GM19467 (cell line): Measurements from ENCODE around the gene ATG7.

Source experiments
- ATAC-seq: cut with Tn5 transposase; IDR thresholded peaks from one replicate; pipeline ENCODE4 v1.9.1; 2021; ENCODE audit warnings: mild to moderate bottlenecking, moderate library complexity; ENCODE audit not compliant: unreplicated experiment

Gene ATG7

DNA sequence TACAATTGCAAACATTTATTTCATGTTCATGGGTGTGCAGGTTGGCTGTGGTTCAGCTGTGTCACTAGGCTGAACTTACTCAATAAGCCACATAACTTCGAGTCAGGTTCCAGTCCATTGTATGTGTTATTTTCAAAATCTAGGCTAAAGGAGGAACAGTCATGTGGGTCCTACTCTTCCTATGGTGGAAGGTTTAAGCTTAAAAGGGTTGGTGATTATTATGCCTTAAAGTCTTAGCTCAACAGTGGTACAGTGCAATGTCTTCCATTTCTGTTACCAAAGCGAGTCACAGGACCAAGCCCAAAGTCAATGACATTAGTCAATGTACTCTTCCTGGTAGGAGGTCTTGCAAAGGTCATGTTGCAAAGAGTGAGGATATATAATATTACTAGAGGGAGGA, 78.2 kb downstream of the ATG7 start:
- no peak for ATAC-seq

DNA sequence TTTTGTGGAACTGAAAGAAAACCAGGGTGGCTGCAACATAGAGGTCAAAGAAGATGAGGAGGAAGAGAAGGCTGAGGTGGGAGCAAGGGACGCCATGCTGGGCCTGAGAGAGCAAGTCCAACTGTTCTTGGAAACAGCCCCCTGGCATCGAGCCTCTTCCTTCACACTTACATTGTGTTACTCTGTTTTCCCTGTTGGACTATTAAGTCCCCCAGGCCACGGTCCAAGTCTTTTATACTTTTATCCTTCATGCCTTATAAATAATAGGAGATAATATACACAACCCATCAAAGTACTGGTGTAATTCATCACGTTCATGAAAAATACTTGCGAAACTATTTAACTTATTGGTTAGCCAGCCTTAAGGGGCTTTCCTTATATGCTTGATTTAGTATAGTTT, 79.3 kb downstream of the ATG7 start:
- ATAC-seq, result no peak

DNA sequence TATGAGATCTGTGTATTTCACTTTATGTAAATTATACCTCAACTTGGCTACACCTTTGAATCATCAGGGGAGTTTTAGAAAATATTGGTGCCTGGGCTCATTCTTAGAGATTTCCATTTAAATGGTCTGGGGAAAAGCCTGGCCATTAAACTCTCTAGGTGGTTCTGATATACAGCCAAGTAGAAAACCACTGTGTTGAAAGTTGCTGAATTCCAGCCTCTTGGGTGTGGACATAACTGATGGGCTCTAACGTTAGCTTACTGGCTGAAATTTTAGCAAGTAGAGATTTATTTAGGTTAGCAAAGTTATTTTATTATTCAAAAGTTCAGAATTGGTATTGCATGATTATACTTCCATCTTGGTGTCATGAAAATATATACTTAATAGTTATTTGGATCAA, 84.1 kb downstream of the ATG7 start:
- no peak for ATAC-seq

DNA sequence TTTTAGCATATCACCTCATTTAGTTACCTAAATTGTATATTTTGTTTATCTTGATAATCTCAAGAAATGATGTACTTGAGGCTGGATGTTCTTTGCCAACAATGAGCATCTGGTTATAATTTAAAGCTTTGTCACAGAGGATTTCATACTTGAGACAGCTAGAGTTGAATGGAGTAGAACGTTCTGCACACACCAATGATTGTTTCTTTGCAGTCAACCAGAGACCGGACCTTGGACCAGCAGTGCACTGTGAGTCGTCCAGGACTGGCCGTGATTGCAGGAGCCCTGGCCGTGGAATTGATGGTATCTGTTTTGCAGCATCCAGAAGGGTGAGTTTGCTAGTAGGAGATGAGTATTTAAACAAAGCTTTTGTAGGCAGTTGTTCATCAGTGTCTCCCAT, 90.4 kb downstream of the ATG7 start:
- no peak for ATAC-seq

DNA sequence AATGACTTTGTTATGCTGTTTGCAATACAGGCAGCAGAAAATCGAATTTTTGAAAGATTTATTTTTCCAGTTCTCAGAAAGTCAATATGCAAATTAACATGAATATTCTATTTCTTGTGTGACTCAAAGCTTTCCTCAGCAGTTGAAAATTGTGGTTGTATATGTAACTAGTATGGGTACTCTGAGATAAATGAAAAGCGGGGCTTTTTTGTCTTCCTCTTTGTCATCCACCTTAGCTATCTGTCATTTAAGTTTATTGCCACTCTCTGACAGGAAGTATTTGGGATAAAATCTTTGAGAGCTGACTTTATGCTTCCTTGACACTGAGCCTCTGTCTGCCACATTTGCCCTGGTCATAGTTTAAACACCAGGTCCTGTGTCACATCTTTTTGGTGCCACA, 91.5 kb downstream of the ATG7 start:
- ATAC-seq, result no peak

DNA sequence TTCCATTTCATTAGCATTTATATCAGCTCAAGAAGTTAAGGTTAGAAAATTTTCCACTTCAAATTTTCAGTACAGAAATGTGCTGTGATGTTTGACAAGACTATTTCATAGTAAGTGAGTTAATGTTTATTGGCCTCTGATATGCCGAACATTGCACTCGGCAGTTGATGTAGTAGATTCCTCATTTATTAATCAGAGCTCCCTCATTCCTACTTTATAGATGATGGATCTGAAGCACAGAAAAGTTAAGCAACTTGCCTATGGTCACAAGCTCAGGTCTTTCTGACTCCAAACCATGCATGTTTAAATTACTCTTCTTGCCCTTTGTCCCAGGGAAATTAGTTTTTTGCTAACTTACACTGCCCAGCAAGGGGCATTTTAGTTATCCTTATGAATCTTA, 92.0 kb downstream of the ATG7 start:
- no peak for ATAC-seq

DNA sequence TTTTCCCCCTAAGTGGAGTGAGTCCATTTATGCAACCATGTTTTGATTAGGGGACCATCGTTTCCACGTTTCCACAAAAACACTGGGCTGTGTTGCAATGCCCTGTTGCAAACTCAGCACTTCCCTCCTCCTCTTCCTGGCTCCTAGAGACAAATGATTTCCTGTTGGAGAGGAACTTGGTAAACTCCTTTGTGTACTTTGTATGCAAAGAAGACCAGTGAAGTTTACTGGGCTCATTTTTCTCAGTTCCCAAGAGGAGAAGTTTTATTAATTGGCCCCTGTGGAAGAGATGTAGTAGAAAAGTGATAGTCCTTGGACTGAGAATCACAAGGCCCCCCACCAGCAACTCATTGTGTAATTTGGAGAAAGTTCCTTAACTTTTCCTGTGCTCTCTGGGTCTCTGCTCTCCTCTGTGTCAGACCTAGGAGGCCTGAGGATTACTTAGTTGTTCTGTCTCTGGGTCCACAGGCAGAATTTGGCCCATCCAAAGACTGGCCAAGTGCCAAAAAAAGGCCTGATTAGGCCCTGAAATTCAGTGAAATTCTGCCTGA, 95.0 kb downstream of the ATG7 start:
- ATAC-seq, result no peak

DNA sequence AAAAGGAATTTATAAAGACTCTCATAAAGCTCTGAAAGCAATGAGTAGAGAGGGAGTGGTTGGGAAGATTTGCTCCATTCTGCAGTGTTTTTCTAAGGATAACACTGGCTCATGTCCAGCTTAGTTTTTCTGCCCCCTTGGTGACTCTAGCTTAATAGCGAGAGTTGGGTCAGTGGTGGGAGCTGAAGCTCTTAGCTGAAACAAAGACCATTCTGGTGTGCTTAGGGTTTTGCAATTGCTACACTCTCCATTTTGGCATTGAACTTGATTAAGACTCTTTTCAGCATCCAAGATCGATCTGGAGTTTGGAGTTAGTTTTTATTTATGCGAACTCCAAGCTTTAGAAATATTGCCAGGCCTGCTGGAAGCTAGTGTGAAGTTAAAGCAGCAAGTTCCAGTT, 98.0 kb downstream of the ATG7 start:
- ATAC-seq, result no peak

DNA sequence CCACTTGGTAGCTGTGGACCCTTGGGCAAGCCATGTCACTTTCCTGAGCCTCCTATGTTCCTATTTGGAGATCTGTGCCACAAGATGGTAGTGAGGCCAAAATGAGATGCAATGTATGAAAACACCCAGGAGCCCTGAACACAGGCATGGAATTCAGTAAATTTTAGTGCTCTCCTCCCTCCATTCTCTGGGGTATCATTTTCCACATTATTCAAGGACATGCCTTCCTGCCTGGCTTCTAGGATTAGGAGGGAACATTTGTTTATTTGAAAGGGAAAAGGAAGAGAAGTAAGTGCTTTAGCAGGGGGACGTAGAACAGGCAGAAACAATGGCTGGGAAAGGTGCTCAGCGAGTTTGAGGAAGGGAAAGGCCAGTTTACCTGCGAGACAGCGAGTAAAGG, 98.8 kb downstream of the ATG7 start:
- no peak for ATAC-seq

DNA sequence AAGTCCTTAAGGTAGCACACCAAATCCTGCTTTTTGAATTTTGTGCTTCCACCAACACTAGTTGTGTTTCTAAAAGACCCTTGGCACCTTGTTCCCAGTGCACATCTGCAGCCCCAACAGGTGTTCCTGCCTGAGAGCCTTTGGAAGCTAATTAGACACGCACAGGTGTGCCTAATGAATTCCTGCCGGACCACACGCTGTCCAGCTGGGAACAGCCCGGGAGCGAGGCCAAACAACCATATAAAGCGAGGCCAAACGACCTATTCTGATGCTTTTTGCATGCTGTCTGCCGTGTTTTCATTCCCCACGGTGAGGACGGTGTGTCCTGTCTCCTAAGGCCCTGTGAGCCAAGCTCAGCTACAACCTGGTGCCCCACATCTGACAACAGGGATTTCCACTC, 99.5 kb downstream of the ATG7 start:
- ATAC-seq, result no peak

DNA sequence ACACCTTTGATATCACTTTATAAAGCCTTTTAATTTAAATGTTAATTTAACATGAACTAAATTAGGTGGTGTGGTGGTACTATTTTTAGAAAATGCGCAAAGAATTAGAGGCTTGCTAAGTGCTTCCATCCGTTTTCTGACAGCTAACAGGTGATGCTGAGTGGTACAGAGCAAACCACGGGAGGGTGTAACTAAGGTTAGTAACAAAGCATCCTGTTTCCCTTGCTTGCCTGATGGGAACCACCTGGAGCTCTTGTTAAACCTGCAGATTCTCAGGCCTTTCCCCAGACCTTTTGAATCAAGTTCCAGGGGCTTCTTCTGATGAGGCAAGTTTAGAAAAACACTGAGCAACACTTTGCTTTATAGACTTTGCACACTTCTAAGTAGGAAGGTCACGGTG, 101.0 kb downstream of the ATG7 start:
- no peak for ATAC-seq

DNA sequence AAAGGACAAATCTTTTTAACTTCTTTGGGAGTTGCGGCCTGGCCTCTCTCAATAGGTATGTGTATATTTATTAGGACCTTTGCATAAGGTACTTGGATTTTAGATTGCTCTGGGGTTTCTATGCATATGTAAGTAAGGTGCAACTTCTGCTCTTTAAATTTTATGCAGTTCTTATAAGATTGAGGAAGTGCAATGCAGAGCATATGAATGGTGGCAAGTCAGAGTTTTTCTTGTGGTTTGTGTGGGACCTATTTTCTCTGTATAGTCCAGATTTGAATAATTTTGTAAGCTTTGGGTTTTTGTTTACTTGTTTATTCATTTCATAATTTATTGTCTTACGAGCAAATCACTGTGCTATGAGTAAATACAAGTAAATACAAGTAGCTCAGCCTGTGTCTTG, 101.5 kb downstream of the ATG7 start:
- ATAC-seq, result no peak

DNA sequence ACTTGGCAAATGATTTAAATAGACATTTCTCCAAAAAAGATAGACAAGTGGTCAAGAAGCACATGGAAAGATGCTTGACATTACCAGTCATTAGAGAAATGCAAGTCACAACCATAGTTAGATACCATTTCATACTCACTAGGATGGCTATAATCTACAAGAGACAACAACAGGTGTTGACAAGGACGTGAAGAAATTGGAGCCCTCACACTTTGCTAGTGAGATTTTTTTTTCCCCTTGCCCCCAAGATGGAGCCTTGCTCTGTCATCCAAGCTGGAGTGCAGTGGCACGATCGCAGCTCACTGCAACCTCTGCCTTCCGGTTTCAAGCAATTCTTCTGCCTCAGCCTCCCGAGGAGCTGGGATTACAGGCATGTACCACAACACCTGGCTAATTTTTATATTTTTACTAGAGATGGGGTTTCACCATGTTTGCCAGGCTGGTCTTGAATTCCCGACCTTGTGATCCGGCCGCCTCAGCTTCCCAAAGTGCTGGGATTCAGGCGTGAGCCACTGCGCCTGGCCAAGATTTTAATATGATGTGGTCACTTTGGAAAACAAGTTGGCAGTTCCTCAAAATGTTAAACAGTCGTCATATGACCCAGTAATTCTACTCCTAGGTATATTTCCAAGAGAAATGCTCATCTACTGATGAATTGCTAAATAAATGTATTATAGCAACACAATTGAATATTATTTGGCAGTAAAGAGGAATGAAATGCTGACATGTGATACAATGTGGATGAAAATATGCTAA, 103.3 kb downstream of the ATG7 start:
- ATAC-seq, result no peak

DNA sequence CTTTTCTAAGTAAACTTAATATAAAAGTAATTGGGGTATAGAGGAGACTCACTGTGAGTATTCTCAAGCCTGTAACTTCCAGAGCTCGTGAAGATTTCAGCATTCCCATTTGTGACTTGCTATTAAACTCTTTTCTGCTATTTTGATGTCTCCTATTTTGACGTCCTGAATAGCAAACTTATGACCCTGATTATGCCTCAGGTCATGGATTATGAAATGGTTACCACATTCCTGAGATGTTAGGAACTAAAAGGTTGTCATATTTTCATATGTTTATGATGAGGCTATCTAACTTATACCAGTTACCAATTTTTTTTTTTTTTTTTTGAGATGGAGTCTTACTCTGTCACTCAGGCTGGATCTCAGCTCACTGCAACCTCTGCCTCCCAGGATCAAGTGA, 105.5 kb downstream of the ATG7 start:
- ATAC-seq, result no peak

DNA sequence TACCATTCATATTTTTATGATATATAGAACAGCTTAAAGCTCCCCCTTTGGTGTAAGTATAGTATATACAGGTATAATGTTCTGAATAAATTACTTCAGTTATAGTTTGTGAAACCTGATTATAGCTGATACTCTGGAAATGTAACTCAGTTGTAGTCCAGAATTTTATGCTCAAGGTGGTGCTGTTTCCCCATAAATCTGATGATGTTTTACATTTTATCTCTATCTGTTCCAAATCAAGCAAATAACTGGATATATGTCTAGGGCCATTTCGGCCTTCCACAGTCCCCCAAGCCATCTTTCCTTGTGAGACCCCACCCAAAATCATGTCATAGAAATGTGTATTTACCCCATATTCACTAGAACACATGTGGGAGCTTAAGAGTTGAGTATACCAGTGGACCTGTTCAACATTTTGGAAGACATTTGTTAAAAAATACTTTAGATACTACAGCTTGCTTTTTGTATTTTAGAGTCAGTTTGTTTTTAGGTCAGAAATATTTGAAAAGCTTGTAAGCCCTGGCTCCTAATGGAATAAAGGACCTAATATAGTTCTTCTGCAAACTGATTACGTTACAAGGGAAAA, 107.1 kb downstream of the ATG7 start:
- no peak for ATAC-seq

DNA sequence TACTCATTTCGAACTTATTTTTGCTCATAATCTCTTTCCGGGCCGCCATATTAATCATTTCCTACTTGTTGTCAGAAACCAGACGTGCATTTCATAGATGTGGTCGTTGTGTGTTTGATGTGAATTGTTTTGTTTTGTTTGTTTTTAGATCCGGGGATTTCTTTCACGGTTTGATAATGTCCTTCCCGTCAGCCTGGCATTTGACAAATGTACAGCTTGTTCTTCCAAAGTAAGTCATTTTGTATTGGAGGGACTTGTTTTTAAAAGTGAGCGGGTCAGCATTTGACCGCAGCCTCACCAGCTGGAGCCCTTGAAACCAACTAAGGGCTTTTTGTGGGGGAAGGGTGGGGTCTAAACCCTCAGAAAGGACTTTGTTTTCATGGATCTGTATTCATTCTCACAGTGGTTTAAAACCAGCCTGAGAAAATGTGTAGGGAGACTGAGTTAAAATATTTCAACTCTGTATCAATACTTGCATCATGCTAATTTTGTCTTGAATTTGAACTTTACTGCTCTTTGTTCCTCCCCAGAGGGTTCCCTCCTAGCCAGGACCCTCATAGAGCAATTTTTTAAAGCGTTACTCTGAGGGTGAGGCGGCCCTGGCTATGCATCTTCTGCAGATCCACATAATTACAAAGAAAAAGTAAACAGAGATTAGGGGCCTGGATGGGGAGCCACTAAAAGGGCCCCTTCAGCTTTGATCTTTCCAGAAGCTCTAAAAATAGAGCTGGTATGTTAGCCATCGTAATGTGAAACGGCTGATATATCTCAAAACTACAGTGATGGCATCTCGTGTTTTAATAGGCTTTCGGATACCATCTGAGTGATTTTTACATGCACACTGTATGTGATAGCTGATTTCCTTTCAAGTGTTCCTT, 107.9 kb downstream of the ATG7 start:
- ATAC-seq, result no peak

DNA sequence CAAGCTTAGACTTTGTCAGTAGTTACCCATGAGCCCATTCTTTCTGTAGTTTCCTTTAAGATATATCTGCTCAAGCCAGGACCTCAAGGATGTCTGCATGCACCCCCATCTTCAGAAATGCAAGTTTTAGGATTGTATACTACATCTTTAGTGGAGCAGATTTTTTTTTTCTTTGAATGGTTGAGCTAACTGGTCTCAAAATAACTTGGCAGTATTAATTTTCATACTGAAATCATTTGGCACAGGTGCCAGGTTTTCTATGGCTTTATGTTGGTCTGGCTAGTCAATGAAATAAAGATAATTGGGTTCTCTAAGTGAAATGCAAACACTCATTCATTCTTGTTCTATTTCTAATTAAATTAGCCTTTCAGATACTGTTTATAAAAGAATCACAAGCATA, 108.9 kb downstream of the ATG7 start:
- no peak for ATAC-seq

DNA sequence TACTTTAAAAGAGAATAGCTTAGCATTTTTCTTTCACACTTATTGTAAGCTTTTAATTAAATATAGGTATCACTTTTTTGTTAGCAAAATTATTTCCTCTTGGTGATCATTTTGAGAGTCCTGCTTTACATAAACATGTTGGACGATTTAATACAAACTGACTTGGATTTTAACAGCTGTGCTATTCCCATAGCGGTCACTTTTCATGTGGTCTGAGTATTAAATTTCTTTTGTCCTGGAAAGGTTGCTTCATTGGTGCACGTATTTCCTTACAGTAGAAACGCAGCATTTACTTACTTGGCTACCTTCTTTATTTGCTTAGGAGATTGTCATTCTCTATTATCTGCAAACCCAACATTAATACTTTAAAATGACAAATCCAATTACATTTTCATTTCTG, 109.4 kb downstream of the ATG7 start:
- ATAC-seq, result no peak

DNA sequence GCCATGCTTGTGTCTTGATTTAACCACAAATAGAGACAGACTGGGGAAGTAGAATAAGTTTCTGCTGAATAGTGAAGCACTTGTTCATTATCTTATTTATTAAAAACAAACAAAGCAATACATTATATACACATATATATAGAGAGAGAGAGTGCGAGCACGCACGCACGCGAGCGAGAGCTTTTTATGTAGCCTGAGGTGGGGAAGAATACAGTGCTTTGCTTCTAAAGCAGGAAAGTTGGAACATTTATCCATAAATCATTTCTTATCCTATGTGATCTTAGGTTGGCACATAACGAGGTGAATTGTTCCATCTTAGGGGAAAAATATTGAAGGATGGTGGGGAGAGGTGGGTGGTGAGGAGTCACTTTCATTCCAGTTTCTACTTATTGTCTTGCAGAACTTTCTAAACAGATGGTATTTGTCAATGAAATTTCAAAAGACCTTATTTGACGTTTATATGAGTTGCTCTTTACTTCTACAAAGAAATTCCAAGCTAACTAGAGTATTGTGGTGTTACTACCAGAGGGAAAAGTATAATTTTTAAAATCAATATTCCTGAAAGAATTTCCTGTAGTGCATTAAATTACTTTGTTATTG, 110.0 kb downstream of the ATG7 start:
- ATAC-seq, result no peak

DNA sequence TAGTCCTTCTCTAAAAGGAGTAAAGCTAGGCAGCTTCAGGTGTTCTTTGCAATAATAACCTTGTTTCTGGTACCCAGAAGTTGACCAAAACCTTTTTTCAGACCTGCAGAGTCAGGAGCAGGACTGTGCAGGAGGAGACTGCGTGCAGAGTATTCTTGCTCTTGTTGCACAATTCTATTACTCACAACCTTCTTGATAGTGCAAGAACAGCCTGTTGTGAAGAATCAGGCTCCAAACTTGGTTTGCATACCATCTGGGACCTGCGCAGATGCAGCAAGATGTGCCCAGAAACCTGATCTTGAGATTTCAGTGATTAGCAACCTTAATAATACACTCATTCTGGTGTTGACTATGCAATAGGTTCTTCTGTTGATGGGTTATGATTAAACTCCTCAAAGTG, 111.9 kb downstream of the ATG7 start:
- no peak for ATAC-seq

DNA sequence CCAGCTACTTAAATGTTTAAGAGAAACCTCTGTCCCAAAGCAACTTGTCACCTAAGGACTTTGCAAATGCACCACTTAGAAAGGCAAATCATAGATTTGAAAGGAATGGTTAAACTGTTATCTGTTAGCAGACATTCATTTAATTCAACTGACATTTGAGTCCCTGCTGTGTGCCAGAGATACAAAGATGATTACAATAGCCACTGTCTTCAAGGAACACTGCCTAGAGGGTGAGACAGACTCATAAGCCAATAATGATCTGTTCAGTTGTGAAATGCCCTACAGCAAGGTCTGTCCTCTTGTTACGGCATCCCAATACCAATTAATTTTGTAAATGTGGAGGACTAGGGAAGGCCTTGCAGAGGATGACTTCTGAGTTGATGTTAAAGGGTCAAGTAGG, 113.1 kb downstream of the ATG7 start:
- no peak for ATAC-seq
